K562 (cell line): ENCODE results near the gene ZNF2. TPM values are rescaled to one million over a fixed set of nuclear protein-coding genes. Genes with fewer than 3 reads are reported as not detected.

Source experiments
- ADNP ChIP-seq: fragments of 200-800 bp; sonication (Bioruptor generic); IDR thresholded peaks from 2 replicates; pipeline ENCODE4 v1.6.1; 2016; ENCODE audit warnings: missing genetic modification characterization, missing compliant biosample characterization
- CTCF ChIP-seq, 3 experiments: IDR thresholded peaks in 2 of 3; conservative IDR thresholded peaks in 1 of 3; 2 replicates each; pipeline ENCODE4 v1.5.1; 2011 to 2012; ENCODE audit warnings: low read length in 3 of 3, mild to moderate bottlenecking in 3 of 3, control low read depth in 2 of 3, improper control_type of control experiment in 1 of 3, inconsistent platforms in 1 of 3, low read depth in 1 of 3, mixed read lengths in 1 of 3, moderate library complexity in 1 of 3; ENCODE audit not compliant: insufficient read depth in 2 of 3
- HBP1 ChIP-seq: fragments of 450-650 bp; formaldehyde crosslinking; IDR thresholded peaks from 2 replicates; pipeline ENCODE4 v1.4.0; 2022; ENCODE audit warnings: missing genetic modification characterization
- HDAC1 ChIP-seq, 2 experiments: fragments of 450-650 bp; IDR thresholded peaks; 2 replicates each; pipeline ENCODE4 v1.6.1; 2016 to 2017; ENCODE audit warnings: inconsistent platforms in 1 of 2, mild to moderate bottlenecking in 1 of 2, moderate library complexity in 1 of 2
- IRF1 ChIP-seq: sonication (generic); formaldehyde crosslinking; IDR thresholded peaks from 2 replicates; pipeline ENCODE4 v1.8.0; 2022; ENCODE audit warnings: missing genetic modification reagents, mild to moderate bottlenecking, borderline replicate concordance
- JUN ChIP-seq, 2 experiments: sonication (generic) in 1 of 2; formaldehyde crosslinking in 1 of 2; IDR thresholded peaks; 2 replicates each; pipeline versions ENCODE4 v1.6.1 to v1.8.0; 2012 to 2022; ENCODE audit warnings: borderline replicate concordance in 2 of 2, mild to moderate bottlenecking in 2 of 2, improper control_type of control experiment in 1 of 2, low read depth in 1 of 2, low read length in 1 of 2, missing genetic modification reagents in 1 of 2
- KHSRP ChIP-seq: fragments of 450-650 bp; IDR thresholded peaks from 2 replicates; pipeline ENCODE4 v1.6.1; 2017
- MYBL2 ChIP-seq, 2 experiments: fragments of 450-650 bp in 1 of 2; sonication (generic) in 1 of 2; formaldehyde crosslinking in 1 of 2; IDR thresholded peaks; 2 replicates each; pipeline versions ENCODE4 v1.6.1 to v1.8.1; 2017 to 2022; ENCODE audit warnings: borderline replicate concordance in 1 of 2, inconsistent platforms in 1 of 2, low read depth in 1 of 2, mild to moderate bottlenecking in 1 of 2, missing genetic modification reagents in 1 of 2, moderate library complexity in 1 of 2
- NR3C1 ChIP-seq: sonication (generic); formaldehyde crosslinking; IDR thresholded peaks from 2 replicates; pipeline ENCODE4 v1.8.1; 2022; ENCODE audit warnings: missing genetic modification reagents
- SMARCA4 ChIP-seq: fragments of 450-650 bp; IDR thresholded peaks from 2 replicates; pipeline ENCODE4 v1.6.1; 2016
- STAT6 ChIP-seq: sonication (generic); formaldehyde crosslinking; IDR thresholded peaks from 2 replicates; pipeline ENCODE4 v1.8.1; 2023; ENCODE audit warnings: mild to moderate bottlenecking, missing genetic modification reagents
- TBL1XR1 ChIP-seq, 2 experiments: IDR thresholded peaks; 2 replicates each; pipeline ENCODE4 v1.6.1; 2012; ENCODE audit warnings: improper control_type of control experiment in 2 of 2, low read length in 2 of 2, mild to moderate bottlenecking in 1 of 2
- TCFL5 ChIP-seq: fragments of 250-450 bp; sonication (Bioruptor Pico); conservative IDR thresholded peaks from 2 replicates; pipeline ENCODE4 v1.6.1; 2021; ENCODE audit warnings: mild to moderate bottlenecking, moderate library complexity, matching md5 sums
- ZBED1 ChIP-seq: IDR thresholded peaks from 2 replicates; pipeline ENCODE4 v1.6.1; 2014
- ZNF165 ChIP-seq: fragments of 250-450 bp; sonication (Bioruptor Pico); IDR thresholded peaks from 2 replicates; pipeline ENCODE4 v1.4.0; 2020; ENCODE audit warnings: borderline replicate concordance
- ZNF668 ChIP-seq: fragments of 250-450 bp; sonication (Bioruptor Pico); IDR thresholded peaks from 2 replicates; pipeline ENCODE4 v1.8.0; 2022; ENCODE audit warnings: mild to moderate bottlenecking, inconsistent platforms
- ZNF778 ChIP-seq: fragments of 450-650 bp; formaldehyde crosslinking; IDR thresholded peaks from 2 replicates; pipeline ENCODE4 v1.4.0; 2020; ENCODE audit warnings: mild to moderate bottlenecking, moderate library complexity
- ZSCAN32 ChIP-seq: fragments of 450-650 bp; formaldehyde crosslinking; IDR thresholded peaks from 2 replicates; pipeline ENCODE4 v1.4.0; 2020; ENCODE audit warnings: mild to moderate bottlenecking, moderate library complexity
- polyA plus RNA-seq, 8 experiments: library from polyadenylated mRNA; depleted of rRNA in 4 of 8; stranded (reverse) in 5 of 8; unstranded in 3 of 8; fragments of >200 nt; fragmentation: Nextera tagmentation in 2 of 8; fragmentation: Illumina TruSeq in 1 of 8; extraction: Ambion mirVana in 2 of 8; extraction: Trizol in 1 of 8; gene quantifications; 2 replicates each; pipeline versions ENCODE4 v1.2.1 to v1.2.3, GENCODE V29; 2011 to 2014; ENCODE audit warnings: inconsistent platforms in 1 of 8, missing spikeins in 1 of 8
- total RNA-seq, 7 experiments: library from RNA; depleted of rRNA in 6 of 7; stranded (reverse); fragments of >200 nt in 6 of 7; fragmentation: Illumina TruSeq in 2 of 7; extraction: Trizol in 2 of 7; gene quantifications; 2 replicates each; pipeline versions ENCODE4 v1.2.1 to v1.2.3, GENCODE V29; 2011 to 2021; ENCODE audit warnings: low replicate concordance in 1 of 7

ZNF2 gene
- total and polyA plus RNA-seq, 9 of the 15 experiments (the other 6 are each of a cell fraction or from before 2014, with no cell fraction given): 1.6 to 4.5 (median 3.4) TPM

- TF ChIP-seq TBL1XR1 (IDR thresholded peaks at IDR 0.05; ENCODE audit: low read length in 2 of 2) (no peak), ZNF668 (no peak), KHSRP (no peak), ZSCAN32 (CRISPR knock-in tag) (no peak), MYBL2 (IDR thresholded peaks at IDR 0.05; ENCODE audit: low read depth) (no peak), MYBL2 (CRISPR knock-in tag; IDR thresholded peaks at IDR 0.05; ENCODE audit: borderline replicate concordance) (no peak), CTCF (IDR thresholded peaks at IDR 0.05 in 2 of 3, conservative IDR thresholded peaks at IDR 0.05 in 1 of 3; ENCODE audit: insufficient read depth in 2 of 3, low read depth in 1 of 3, low read length in 3 of 3) (peak in 2 of 3 experiments; percentile 17 to 33; a peak in 3 of 6 replicates), ZBED1 (no peak), SMARCA4 (no peak), STAT6 (CRISPR knock-in tag) (no peak), ZNF778 (CRISPR knock-in tag) (no peak), HDAC1 (IDR thresholded peaks at IDR 0.05) (peak in 1 of 2 experiments; percentile 67; a peak in 2 of 4 replicates), ZNF165 (CRISPR knock-in tag) (no peak), IRF1 (CRISPR knock-in tag) (no peak), ADNP (tag) (no peak), JUN (IDR thresholded peaks at IDR 0.05; ENCODE audit: borderline replicate concordance, low read depth, low read length) (no peak), JUN (CRISPR knock-in tag; IDR thresholded peaks at IDR 0.05; ENCODE audit: borderline replicate concordance) (peak; percentile 43; the same call in 1 of the 2 replicates), NR3C1 (no peak), HBP1 (no peak), TCFL5 (CRISPR knock-in tag) (no peak)
Observed at GRCh38 chr2:95121407-95122196, 44.0 kb upstream of the ZNF2 start, which contains the start of gene MRPS5 (continued).
